NB4 (cell line): ENCODE measurements around the gene PLCD1.

Experiments
- DNase-seq: peaks from one replicate; pipeline ENCODE4 v3.0.0; 2010; ENCODE audit warnings: low read depth
- H3K4me3 ChIP-seq: one replicate; pipeline ENCODE4 v1.5.1; 2011; ENCODE audit warnings: mild to moderate bottlenecking, low read depth, low read length, moderate library complexity
- CTCF ChIP-seq: IDR thresholded peaks from one replicate; pipeline ENCODE4 v1.5.1; 2012; ENCODE audit warnings: low read depth, low read length
- MAX ChIP-seq: IDR thresholded peaks from 2 replicates; pipeline ENCODE4 v1.6.1; 2011; ENCODE audit warnings: low read depth, low read length
- MYC ChIP-seq: IDR thresholded peaks from 2 replicates; pipeline ENCODE4 v1.6.1; 2011; ENCODE audit warnings: low read depth, low read length
- POLR2A ChIP-seq: IDR thresholded peaks from 2 replicates; pipeline ENCODE4 v1.6.1; 2011; ENCODE audit warnings: mild to moderate bottlenecking; ENCODE audit not compliant: insufficient read length; ENCODE audit errors: extremely low read depth

Gene PLCD1

GRCh38 chr3:38008971-38009580 is 20.4 kb downstream of the PLCD1 start:
- DNase-seq: no peak
- no peak for TF ChIP-seq MYC
- TF ChIP-seq CTCF: no peak
- TF ChIP-seq MAX: no peak
- no peak for TF ChIP-seq POLR2A

GRCh38 chr3:38008191-38008701 is 21.2 kb downstream of the PLCD1 start:
- H3K4me3 ChIP-seq: no peak overlapping the region
- DNase-seq: no peak
- TF ChIP-seq CTCF (no peak), POLR2A (no peak), MAX (no peak)

More at GRCh38 chr3:38008971-38009580, 20.4 kb downstream of the PLCD1 start:
- no peak overlapping the region for H3K4me3 ChIP-seq

GRCh38 chr3:38007754-38008090 is 21.7 kb downstream of the PLCD1 start:
- no peak for DNase-seq
- no peak overlapping the region for H3K4me3 ChIP-seq
- TF ChIP-seq POLR2A (no peak), MYC (no peak), CTCF (no peak), MAX (no peak)

- TF ChIP-seq MYC (no peak), MAX (no peak), POLR2A (no peak), CTCF (no peak)
- DNase-seq: no peak
- H3K4me3 ChIP-seq: no peak overlapping the region
Measured at GRCh38 chr3:38006445-38006995, 22.9 kb downstream of the PLCD1 start.

- DNase-seq: no peak
- TF ChIP-seq MAX (no peak), MYC (no peak), POLR2A (no peak), CTCF (no peak)
- H3K4me3 ChIP-seq: no peak overlapping the region
Measured at GRCh38 chr3:38006031-38006430, 23.4 kb downstream of the PLCD1 start.
